ENCODE results near the gene ACAP3. TPM values are rescaled to one million over a fixed set of nuclear protein-coding genes. Genes with fewer than 3 reads are reported as not detected.

ACAP3 gene
- total RNA-seq, 4 donors from 2014 or later = 18.4 to 31.9 (median 25.8) TPM

DNA sequence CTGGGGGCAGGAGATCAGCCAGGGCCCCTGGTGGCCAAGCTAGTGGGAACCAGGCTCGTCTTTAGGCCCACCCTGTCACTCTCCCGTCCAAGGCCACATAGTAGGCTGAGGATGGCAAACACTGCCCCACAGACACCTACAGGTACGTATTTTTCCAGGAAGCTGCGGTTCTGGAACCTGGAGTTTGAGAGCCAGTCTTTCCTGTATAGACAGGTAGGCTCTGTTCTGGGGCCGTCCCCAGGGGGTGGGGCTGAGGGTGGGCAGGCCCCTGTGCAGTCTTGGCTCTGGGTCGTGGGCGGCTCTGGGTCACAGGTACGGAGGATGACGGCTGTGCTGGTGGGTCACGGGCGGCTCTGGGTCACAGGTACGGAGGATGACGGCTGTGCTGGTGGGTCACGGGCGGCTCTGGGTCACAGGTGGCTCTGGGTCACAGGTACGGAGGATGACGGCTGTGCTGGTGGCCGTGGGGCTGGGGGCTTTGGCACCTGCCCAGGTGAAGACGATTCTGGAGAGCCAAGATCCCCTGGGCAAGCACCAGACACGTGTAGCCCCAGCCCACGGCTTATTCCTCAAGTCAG, 2.8 kb upstream of the ACAP3 start:
- no peak for DNase-seq
- H3K27ac ChIP-seq = peak overlapping the region in 2 of 4 donors; percentile 88 to 100
- peaks cover 0 to 40% of the 10 kb centered on the region in 2 donors for H3K36me3 ChIP-seq
- intact Hi-C loops (cut with DNase I; ENCODE audit: low total_unique reads) (loop anchor here (10.0 kb wide), 1 partner anchor 356 kb away; the partner anchor contains the start of gene NOC2L), in situ Hi-C loops (cut with MboI; ENCODE audit: low sequenced_read_pairs in 4 of 4) (no loop called here)
- peaks cover 26 to 31% of the 10 kb centered on the region in 2 donors for H3K4me1 ChIP-seq
- no peak for ATAC-seq
- no peak overlapping the region for H3K4me3 ChIP-seq
- no peaks in the 10 kb centered on the region for H3K9me3 ChIP-seq
- no peaks in the 10 kb centered on the region for H3K27me3 ChIP-seq
- TF ChIP-seq, protein P1, sequence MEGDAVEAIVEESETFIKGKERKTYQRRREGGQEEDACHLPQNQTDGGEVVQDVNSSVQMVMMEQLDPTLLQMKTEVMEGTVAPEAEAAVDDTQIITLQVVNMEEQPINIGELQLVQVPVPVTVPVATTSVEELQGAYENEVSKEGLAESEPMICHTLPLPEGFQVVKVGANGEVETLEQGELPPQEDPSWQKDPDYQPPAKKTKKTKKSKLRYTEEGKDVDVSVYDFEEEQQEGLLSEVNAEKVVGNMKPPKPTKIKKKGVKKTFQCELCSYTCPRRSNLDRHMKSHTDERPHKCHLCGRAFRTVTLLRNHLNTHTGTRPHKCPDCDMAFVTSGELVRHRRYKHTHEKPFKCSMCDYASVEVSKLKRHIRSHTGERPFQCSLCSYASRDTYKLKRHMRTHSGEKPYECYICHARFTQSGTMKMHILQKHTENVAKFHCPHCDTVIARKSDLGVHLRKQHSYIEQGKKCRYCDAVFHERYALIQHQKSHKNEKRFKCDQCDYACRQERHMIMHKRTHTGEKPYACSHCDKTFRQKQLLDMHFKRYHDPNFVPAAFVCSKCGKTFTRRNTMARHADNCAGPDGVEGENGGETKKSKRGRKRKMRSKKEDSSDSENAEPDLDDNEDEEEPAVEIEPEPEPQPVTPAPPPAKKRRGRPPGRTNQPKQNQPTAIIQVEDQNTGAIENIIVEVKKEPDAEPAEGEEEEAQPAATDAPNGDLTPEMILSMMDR (IDR thresholded peaks at IDR 0.05 in 4 of 5, conservative IDR thresholded peaks at IDR 0.05 in 1 of 5) = no peak
- no peak for TF ChIP-seq POLR2A (IDR thresholded peaks at IDR 0.05)

DNA sequence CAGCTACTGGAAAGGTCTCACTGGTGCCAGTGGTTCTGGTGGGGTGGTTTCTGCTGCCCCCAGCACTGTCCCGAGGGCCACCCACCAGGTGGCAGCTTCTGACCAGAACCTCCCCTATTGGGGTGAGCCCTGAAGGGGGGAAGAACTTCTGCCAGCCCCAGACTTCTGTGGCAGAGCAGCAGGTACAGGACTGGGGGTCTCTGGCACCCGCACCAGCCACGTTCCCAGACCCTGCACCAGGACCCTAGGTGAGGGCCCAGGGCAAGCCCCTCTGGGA, 2.3 kb upstream of the ACAP3 start:
- peak overlapping the region in 2 of 4 donors; percentile 88 to 100 for H3K27ac ChIP-seq
- in situ Hi-C loops (cut with MboI; ENCODE audit: low sequenced_read_pairs in 4 of 4) (no loop called here), intact Hi-C loops (cut with DNase I; ENCODE audit: low total_unique reads) (loop anchor here (10.0 kb wide), 1 partner anchor 355 kb away; the partner anchor contains the start of gene NOC2L)
- no peak for DNase-seq
- H3K4me3 ChIP-seq = no peak overlapping the region
- no peak for ATAC-seq
- H3K4me1 ChIP-seq = peaks cover 31 to 36% of the 10 kb centered on the region in 2 donors
- no peaks in the 10 kb centered on the region for H3K9me3 ChIP-seq
- H3K36me3 ChIP-seq = peaks cover 0 to 38% of the 10 kb centered on the region in 2 donors
- TF ChIP-seq POLR2A (IDR thresholded peaks at IDR 0.05) = no peak
- TF ChIP-seq, protein P1 (IDR thresholded peaks at IDR 0.05 in 4 of 5, conservative IDR thresholded peaks at IDR 0.05 in 1 of 5) = no peak
- no peaks in the 10 kb centered on the region for H3K27me3 ChIP-seq

DNA sequence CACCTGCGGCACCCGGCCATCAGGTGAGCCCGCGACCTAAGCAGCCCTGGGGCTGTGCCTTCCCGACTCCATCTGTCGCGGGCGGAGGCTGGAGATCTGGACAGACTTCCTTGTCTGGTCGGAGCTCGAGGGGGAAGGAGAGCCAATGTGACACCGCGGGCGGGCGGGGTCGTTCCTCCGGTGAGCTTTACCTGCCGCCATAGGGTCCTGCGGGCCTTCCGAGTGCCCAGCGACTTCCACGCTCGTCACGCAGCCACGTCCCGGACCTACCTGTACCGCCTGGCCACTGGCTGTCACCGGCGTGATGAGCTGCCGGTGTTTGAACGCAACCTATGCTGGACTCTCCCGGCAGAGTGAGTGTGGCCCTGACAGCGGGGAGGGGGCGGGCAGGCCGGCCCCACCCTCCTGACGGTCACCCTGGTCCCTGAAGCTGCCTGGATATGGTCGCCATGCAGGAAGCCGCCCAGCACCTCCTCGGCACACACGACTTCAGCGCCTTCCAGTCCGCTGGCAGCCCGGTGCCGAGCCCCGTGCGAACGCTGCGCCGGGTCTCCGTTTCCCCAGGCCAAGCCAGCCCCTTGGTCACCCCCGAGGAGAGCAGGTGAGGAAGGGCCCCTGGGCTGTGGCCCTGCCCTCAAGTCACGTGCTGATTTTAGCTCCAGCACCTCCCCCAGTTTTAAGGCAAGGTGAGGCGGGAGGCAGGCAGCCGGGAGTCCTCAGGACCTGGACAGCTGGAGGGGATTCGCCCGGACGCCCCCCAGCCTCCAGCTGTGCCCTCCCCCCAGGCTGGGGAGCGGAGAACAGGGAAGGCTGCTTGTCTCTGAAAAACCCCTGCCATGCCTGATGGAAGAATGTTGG, 1.8 kb upstream of the ACAP3 start:
- H3K27ac ChIP-seq = peak overlapping the region; percentile 88 to 100 (median 96)
- in situ Hi-C loops (cut with MboI; ENCODE audit: low sequenced_read_pairs in 4 of 4) (no loop called here), intact Hi-C loops (cut with DNase I; ENCODE audit: low total_unique reads) (loop anchor here (2.0 to 10.0 kb wide), 2 partner anchors 15 to 355 kb away; partner anchors contain the start of genes CPTP, INTS11 and NOC2L)
- ATAC-seq = no peak
- no peaks in the 10 kb centered on the region for H3K9me3 ChIP-seq
- H3K27me3 ChIP-seq = no peaks in the 10 kb centered on the region
- peaks cover 0 to 32% of the 10 kb centered on the region in 2 donors for H3K36me3 ChIP-seq
- DNase-seq = no peak
- H3K4me3 ChIP-seq = peak overlapping the region; percentile 67 to 92 (median 70)
- TF ChIP-seq, protein P1 (IDR thresholded peaks at IDR 0.05 in 4 of 5, conservative IDR thresholded peaks at IDR 0.05 in 1 of 5) = no peak
- no peak for TF ChIP-seq POLR2A (IDR thresholded peaks at IDR 0.05)
- peaks cover 36 to 42% of the 10 kb centered on the region in 2 donors for H3K4me1 ChIP-seq

DNA sequence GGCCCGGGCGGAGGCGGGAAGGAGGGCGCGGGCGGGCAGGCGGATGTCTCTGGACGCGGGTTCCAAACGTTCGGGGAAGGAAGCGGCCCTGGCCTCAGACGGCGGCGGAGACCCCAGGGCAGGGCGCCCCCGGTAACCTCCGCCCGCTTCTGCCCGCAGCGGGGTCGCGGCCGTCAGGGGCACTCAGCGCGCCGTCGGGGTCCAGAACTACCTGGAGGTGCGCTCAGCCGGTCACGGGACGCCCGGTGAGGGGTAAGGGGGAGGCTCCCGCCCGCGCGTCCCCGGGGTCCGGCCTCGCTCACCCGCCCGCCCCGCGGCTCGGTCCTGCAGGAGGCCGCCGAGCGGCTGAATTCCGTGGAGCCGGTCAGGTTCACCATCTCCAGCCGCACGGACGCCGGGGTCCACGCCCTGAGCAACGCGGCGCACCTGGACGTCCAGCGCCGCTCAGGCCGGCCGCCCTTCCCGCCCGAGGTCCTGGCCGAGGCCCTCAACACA, 1.1 kb upstream of the ACAP3 start:
- H3K27ac ChIP-seq = peak overlapping the region; percentile 88 to 100 (median 96)
- DNase-seq (no peak), ATAC-seq (peak in 1 of 2 donors; percentile 3)
- TF ChIP-seq POLR2A (IDR thresholded peaks at IDR 0.05) = peak in 1 of 2 donors; percentile 1
- TF ChIP-seq, protein P1 (IDR thresholded peaks at IDR 0.05 in 4 of 5, conservative IDR thresholded peaks at IDR 0.05 in 1 of 5) = no peak
- no peaks in the 10 kb centered on the region for H3K27me3 ChIP-seq
- in situ Hi-C loops (cut with MboI; ENCODE audit: low sequenced_read_pairs in 4 of 4) = no loop called here
- H3K4me1 ChIP-seq = peaks cover 38 to 49% of the 10 kb centered on the region in 2 donors
- peaks cover 0 to 25% of the 10 kb centered on the region in 2 donors for H3K36me3 ChIP-seq
- peak overlapping the region; percentile 67 to 92 (median 70) for H3K4me3 ChIP-seq
- H3K9me3 ChIP-seq = no peaks in the 10 kb centered on the region
- intact Hi-C loops (cut with DNase I; ENCODE audit: low total_unique reads) = loop anchor here (1.0 to 2.0 kb wide), 4 partner anchors 16 to 66 kb away; partner anchors contain the start of genes AURKAIP1, CPTP and INTS11

Data from gastrocnemius medialis (tissue), 4 donors.